ENCODE results near the gene PSEN2.

The PSEN2 gene

GRCh38 chr1:226887006-226887405 is 16.6 kb downstream of the PSEN2 start:
- DNase-seq = no peak

- DNase-seq = no peak
Observed at GRCh38 chr1:226888021-226888420, 17.6 kb downstream of the PSEN2 start.

GRCh38 chr1:226888816-226889215 is 18.4 kb downstream of the PSEN2 start:
- DNase-seq = no peak

GRCh38 chr1:226889616-226890330 is 19.4 kb downstream of the PSEN2 start:
- DNase-seq = no peak

GRCh38 chr1:226890331-226891108 is 20.1 kb downstream of the PSEN2 start:
- DNase-seq = no peak

- no peak for DNase-seq
Observed at GRCh38 chr1:226891346-226891745, 20.9 kb downstream of the PSEN2 start.

GRCh38 chr1:226891846-226892523 is 21.6 kb downstream of the PSEN2 start:
- DNase-seq = no peak

- DNase-seq = no peak
Observed at GRCh38 chr1:226892524-226892875, 22.1 kb downstream of the PSEN2 start.

- no peak for DNase-seq
Observed at GRCh38 chr1:226893936-226894335, 23.5 kb downstream of the PSEN2 start.

GRCh38 chr1:226894826-226895225 is 24.4 kb downstream of the PSEN2 start:
- no peak for DNase-seq

GRCh38 chr1:226895644-226896043 is 25.2 kb downstream of the PSEN2 start:
- no peak for DNase-seq

GRCh38 chr1:226898246-226898645 is 27.8 kb downstream of the PSEN2 start:
- no peak for DNase-seq

- DNase-seq = no peak
Observed at GRCh38 chr1:226901421-226901820, 31.0 kb downstream of the PSEN2 start.

GRCh38 chr1:226902601-226903000 is 32.2 kb downstream of the PSEN2 start:
- DNase-seq = no peak

GRCh38 chr1:226903819-226904716 is 33.7 kb downstream of the PSEN2 start:
- peak; percentile 49 for DNase-seq

- DNase-seq = no peak
Observed at GRCh38 chr1:226904772-226905171, 34.4 kb downstream of the PSEN2 start.

GRCh38 chr1:226908419-226908818 is 38.0 kb downstream of the PSEN2 start:
- no peak for DNase-seq

GRCh38 chr1:226908913-226909312 is 38.5 kb downstream of the PSEN2 start:
- no peak for DNase-seq

GRCh38 chr1:226912587-226913176 is 42.3 kb downstream of the PSEN2 start:
- DNase-seq = no peak

- DNase-seq = no peak
Observed at GRCh38 chr1:226915672-226915995, 45.2 kb downstream of the PSEN2 start.

GRCh38 chr1:226916497-226916896 is 46.1 kb downstream of the PSEN2 start:
- DNase-seq = no peak

- DNase-seq = no peak
Observed at GRCh38 chr1:226919587-226919986, 49.2 kb downstream of the PSEN2 start.

GRCh38 chr1:226919995-226920394 is 49.6 kb downstream of the PSEN2 start:
- DNase-seq = no peak
